ENCODE data around the gene DIAPH2.

DIAPH2 gene

DNA sequence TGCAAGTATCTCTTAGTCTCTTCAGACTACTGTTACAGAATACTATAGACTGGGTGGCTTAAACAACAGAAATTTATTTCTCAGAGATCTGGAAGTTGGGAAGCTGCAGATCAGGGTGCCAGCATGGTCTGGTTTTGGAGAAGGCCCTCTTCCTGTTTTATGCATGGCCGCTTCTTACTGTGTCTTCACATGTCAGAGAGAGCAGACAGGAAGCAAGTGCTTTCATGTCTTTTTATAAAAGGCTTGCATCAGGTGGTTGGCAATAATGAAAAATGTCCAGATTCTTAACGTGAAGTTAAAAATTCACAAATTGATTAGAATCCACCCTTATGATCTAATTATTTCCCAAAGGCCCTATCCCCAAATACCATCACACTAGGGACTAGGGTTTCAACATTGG is 484.0 kb downstream of the DIAPH2 start:
- DNase-seq (ENCODE audit: low read depth, low spot score) = no peak

DNA sequence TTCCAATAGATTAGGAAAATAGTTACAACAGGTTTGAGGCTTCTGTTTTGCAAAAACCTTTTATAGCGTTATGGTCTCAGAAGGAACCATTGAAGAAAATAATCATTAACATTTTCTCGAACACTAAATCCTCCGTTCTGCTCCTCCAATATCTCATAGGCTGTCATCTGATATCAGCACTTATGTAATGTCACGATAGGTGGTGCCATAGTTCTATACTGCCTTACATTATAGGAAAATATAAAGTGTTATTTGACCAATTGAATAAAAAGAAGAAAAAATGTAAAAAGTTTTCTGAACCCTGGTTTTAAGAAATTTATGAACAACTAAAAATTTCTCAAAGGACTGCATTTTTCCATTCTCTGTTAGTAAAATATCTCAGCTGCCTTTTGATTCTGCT is 490.5 kb downstream of the DIAPH2 start:
- DNase-seq (ENCODE audit: low read depth, low spot score) = no peak

DNA sequence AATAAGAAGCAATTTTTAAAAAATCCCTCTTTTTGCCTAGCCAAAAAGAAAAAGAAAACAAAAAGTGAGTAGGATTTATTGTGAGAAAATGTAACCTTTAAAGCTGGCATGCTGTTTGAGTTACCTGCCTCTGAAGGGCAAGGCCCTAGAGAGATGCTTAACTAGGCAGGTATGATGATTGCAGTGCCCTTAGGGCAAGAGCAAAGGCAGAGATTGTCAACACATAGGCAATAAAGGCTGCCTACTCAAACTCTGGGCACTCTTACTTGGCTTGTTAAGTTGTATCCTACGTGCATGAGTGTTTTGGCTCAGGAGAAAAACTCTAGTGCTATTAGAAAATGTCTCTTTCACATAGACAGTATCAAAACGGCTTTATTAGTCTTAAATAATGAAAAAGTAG is 505.0 kb downstream of the DIAPH2 start:
- no peak for DNase-seq (ENCODE audit: low read depth, low spot score)

DNA sequence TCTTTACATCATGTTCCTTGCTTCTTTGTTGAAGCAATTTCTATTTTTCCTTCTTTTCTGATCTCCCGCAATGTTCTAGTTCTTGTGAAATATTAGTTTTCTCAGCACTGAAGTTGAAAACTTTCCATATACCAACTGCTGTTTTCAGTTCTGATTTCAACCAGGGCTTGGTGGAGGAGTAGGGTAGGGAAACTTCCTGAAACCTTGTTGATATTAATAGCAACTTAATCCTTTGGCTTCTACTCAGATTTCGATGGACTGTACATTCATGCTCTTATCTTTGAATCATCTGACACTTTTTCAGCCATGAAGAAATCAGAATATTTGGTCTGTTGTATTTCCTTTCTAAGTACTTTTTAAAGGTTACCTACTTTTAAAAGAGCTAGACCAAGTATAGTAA is 514.9 kb downstream of the DIAPH2 start:
- DNase-seq (ENCODE audit: low read depth, low spot score) = no peak

DNA sequence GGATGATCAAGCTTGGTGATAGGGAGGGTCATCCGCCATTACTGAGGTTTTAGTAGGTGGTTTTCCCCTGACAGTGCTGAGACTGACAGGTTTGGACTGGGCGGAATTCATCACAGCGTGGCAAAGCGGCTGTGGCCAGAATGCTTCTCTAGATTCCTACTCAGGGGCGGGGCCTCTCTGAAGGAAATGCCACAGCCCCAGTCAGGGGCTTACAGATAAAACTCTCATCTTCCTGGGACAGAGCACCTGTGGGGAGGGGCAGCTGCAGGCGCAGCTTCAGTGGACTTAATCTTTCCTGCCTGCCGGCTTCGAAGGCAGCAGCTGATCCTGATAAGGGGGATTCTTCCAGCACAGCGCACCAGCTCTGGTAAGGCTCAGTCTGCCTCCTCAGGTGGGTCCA is 515.8 kb downstream of the DIAPH2 start:
- no peak for DNase-seq (ENCODE audit: low read depth, low spot score)

DNA sequence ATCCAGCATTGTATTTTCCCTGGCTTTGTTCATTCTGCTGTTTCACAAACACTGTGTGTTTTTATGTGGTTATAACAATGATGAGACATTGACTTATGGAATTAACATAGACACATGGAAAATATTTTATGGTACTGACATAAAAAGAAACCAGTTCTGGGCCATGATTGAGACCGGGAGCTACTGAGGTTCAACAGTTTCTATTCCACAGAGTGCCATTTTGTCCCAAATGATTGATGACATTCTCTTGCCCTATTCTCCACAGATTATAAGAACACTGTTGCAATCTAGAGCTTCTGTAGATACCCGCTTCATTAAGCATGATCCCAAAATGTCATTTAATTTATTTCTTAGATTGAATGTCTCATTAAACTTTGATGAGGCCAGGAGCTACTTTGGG is 525.9 kb downstream of the DIAPH2 start:
- DNase-seq (ENCODE audit: low read depth, low spot score) = no peak

DNA sequence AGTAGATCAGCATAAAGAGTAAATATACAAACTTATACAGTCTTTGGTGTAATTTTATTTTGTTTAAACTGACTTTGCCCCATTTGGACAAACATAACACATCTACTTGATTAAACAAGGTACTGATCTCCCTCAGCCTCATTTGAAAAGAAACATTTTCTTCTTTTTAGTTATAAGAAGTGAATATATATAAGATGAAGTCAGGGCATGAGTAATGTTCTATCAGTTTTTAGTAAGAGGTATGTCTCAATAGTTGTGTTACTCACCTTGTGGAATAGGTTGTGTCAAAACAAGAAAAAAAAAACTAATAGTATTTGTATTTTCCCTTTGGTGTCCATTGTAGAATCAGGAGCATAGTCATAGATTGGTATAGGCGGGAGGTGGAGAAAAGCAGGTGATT is 526.4 kb downstream of the DIAPH2 start:
- no peak for DNase-seq (ENCODE audit: low read depth, low spot score)

DNA sequence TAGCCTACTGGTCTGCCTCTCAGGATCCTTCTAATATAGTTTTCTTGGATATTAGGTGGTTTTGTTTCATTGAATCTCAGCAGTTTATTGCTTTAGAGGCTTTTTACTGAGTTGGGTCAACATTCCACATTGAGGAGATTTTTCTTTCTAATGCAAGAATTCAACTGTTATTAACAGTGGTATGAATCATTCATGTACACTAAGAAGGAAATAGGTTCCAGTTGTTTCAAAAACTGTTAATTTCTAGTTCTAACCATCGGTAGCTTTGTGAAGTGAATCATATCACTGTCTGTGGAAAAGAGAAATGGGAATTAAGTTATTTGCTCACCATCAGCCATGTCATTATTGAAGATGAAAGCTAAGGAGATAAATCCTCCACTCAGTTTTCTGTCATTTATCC is 530.5 kb downstream of the DIAPH2 start:
- DNase-seq (ENCODE audit: low read depth, low spot score) = no peak

DNA sequence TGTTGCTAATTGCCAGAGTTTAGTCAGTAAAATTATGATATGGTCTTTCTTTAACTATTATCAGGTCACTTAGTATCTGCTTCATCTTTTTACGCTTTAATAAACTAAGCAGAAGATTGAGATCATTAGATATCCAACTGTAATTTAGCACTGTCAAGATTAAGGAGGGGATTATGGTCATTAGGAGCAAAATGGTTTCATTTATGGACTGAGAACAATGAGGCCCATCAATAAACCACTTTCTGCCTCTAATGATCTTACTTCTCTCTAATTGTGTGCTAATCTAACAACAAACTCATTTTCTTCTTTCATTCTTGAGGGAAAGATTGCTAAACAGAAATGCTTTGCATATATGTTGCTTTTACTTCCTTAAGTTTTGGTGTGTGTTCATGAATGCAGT is 539.5 kb downstream of the DIAPH2 start:
- no peak for DNase-seq (ENCODE audit: low read depth, low spot score)

DNA sequence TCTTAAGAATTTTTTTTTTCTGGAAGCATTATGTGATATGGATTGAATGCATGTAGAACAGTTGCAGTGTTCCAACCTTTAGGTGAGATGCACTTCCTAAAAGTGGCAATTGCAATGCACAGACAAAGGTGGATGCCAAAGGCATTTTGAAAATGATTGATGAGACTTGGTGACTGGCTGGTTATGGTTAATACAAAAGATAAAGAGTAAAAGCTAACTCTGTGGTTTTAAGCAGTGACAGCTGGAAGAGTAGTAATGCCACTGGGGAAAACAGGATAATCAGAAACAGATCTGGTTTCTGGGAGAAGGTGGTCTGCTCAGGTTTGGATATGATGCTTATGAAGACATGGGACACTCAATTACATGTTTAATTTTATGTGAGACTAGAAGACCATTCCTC is 544.7 kb downstream of the DIAPH2 start:
- DNase-seq (ENCODE audit: low read depth, low spot score) = no peak

DNA sequence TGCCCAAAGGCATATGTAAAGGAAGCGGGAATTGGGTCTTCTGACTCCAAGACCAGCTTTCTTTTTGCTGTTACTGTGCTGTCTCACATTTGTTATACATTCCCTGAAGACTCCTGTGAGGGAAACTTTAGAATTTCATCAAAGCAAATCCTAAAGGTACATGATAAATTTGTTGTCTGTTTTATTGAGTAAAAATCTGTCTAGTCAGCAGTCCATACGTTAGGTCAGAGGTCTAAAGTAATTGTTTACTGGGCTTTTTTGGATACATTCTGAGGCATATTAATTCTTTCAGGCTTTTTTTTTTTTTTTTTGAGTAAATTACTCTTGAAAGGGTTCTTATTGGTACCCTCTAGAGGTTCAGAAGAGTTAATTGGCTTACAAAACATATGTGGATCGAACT is 546.3 kb downstream of the DIAPH2 start:
- DNase-seq (ENCODE audit: low read depth, low spot score) = no peak

DNA sequence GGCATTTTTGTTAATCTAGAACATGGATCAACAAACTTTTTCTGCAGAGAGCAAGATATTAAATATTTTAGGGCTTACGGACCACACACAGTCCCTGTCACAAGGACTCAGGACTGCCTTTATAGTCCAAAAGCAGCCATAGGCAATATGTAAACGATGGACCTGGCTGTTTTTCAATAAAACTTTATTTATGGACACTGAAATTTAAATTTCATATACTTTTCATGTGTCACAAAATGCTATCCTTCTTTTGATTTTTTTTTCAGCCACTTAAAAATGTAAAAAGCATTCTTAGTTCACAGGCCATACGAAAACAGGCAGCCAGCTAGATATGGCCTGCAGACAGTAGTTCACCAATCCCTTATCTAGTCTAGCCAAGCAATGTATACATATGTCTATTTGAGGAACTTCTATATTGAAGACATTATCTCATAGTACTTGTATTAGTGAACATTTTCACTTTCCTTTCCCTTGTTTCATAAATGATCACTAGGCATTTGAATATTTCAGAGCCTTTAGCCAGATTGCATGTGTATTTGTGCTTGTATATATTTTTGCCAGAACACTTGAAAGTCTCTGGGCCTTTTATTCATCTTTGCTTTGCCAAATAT is 549.9 kb downstream of the DIAPH2 start:
- no peak for DNase-seq (ENCODE audit: low read depth, low spot score)

DNA sequence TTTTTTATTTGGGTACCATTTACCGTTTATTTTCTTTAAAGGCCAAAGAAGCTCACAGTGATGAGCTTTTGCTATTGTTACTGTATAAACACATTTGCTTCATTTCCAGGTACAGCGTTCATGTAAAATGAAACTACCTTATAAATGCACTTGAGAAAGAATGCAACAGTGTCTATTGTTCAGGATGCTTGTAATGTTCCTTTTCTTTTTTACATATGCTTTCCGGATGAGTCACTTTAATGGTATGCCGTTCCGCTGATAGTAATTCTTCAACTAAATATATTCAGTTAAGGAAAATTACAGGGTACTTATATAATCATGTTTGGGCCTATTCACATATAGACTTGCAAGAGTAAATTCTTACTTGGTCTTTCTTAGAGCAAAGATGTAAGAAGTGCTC is 554.0 kb downstream of the DIAPH2 start:
- no peak for DNase-seq (ENCODE audit: low read depth, low spot score)

DNA sequence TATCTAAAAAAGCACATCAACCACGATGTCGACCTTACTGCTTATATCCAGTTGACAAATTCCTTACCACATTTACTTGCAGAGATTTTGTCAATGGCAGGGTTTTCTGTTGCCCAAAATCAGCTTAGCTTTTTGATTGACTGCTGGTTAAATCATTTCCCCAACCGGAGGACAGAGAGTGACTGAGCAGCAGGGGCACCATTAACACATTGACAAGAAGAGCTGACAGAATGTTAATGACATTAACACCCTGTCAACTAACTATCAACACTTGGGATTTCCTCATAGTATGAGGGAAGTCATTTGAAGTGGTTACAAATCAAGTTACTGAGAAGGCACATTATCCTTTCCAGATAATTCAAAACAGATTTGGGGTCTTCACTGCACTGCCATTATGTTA is 567.5 kb downstream of the DIAPH2 start:
- no peak for DNase-seq (ENCODE audit: low read depth, low spot score)

DNA sequence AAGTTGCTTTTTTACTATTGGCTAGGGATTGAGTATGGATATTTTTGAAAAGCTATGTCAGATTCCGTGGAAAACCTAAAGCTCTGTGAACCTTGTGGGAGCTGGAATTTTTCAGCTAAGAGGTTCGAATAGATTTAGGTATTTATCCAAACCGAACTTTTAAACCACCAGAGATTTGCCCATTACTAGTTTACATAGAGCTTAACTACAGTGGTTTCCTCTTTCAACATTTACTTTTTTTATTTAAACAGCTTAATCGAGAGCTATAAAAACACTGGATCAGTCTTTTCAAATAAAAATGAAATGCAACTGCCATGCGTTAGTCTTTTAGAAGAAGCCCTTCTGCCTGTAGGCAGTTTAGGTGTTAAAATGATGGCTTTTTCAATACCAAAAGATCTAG is 576.0 kb downstream of the DIAPH2 start:
- DNase-seq (ENCODE audit: low read depth, low spot score) = no peak

DNA sequence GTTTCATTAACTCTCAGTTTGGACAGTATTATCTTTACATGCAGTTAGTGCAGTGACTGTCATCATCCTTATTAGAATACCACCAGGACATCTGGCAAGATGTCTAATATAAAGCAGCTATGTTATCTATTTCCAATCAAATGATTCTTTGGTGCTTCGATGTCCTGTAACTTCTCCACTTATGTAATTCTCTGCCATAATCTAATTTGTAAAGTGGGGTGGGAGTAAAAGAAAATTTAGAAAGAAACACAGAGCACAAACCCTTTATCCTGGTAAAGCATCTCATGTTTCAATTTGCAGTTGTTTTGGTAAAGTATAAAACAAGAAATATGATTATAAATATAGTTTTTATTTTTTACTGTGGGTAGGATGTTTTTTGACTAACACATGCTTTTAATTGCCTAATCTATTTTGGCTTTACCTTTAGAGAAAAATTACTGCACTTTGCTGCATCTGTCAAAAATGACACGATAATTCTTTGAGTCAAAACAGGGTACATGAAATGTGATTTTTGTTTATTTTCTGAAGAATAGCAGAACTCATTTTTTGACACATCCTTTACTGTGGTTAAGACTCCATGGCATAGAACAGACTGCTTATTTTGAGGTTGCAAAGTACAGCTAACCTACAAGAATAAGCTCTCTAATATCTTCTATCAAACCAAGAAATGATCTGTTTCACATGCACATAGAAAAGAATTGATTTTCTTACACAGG is 581.9 kb downstream of the DIAPH2 start:
- no peak for DNase-seq (ENCODE audit: low read depth, low spot score)

DNA sequence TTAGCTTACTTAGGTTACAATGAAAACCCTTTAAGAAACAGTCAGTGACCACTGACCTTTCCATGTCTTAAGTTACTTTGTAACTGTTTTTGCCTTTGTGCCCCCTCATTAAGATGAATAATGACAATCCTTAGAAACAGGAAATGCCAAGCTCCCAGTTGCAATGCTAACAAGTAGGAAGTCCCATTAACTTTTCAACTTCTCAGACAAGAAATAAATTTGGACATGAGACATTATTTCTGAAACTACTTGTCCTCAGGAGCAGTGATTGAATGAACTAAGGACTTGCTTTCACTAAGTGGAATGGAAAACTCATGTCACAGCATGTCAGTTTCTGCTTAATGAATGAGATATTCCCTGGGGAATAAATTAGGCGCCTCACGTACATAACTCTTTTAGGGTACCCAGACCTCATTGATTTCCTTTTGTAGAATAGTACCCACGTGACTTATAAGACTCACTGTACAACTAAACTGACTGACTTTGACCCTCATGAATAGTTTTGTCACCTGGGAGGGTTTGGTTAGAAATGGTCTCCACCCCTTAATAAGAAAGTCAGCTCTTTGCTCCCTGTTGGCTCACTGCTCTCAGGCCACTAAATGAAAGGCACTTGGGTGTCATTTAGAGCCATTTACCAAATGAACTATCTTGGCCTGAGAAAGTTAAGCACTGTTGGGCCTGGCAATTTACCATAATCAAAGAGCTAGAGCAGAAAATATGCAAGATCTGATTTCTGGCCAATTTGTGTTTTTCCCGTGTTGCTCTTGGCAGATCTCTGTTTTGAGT is 582.9 kb downstream of the DIAPH2 start:
- DNase-seq (ENCODE audit: low read depth, low spot score) = no peak

DNA sequence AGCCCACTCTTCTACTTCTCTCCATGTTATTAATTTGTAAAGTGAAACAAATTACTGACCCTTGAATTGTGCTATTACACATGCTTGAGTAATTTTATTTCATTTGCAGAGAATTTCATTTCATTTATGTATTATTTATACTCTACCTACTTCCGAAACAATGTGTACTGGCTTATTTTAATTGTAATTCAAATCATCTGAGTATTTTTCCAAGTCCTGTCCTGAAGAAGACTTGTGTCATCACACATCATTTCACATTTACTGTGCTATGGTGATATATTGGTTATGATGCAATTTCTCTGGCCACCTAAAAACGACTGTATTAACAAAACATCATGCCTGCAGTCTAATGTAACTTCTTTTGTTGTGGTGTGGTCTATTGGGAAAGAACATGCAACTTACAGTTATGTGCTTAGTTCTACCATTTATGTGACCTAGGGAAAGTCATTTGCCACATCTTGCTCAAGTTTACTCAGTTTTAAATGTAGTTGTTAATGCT is 583.6 kb downstream of the DIAPH2 start:
- no peak for DNase-seq (ENCODE audit: low read depth, low spot score)

DNA sequence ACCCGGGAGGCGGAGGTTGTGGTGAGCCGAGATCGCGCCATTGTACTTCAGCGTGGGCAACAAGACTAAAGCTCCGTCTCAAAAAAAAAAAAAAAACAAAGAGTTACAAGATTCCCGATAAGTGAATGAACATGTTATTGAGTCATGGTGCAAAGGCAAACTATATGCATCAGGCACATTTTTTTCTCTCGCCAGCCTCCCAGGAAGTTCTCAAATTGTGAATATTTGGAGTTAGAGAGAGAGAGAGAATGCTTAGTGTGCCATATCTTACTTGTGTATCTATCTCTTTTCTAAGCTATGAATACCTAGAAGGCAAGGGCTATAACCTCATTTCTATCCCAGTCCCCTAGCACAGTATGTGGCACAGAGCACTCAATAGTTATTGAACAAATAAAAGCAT is 599.9 kb downstream of the DIAPH2 start:
- DNase-seq (ENCODE audit: low read depth, low spot score) = no peak

DNA sequence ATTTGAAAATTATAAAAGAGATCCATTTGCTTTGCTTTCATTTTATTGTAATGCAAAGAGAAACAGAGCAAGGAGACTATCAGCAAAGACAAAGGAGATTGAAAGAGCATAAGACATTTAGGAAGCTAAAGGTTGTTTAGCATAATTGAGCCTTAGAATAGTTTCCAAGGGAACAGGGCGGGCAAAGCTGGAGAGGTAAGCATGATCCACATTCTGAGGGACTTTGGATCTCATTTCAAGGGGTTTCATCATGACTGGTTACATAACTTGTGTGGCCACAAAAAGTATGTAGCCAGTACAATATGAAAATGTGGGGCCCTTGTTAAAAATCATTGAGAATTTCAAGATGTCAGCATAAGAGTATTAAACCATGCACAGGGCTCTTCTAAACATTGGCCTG is 605.6 kb downstream of the DIAPH2 start:
- DNase-seq (ENCODE audit: low read depth, low spot score) = no peak

DNA sequence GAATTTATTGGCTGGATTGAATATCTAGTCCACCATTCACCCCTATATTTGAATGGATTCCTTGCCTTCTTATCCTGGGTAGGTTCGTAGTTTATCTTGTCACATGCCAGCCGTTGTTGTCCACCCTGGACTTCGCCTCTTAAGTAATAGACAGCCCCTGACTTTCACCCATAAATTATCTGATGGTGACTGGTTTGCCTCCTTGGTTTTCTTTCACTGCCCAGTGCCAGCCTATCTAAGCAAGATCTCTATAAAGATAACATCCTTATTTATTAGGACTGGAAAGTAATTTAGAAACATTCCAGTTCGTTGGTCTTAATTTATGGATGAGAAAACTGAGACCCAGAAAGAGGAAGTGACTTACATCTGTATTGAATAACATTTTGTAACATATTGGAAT is 609.4 kb downstream of the DIAPH2 start:
- no peak for DNase-seq (ENCODE audit: low read depth, low spot score)

DNA sequence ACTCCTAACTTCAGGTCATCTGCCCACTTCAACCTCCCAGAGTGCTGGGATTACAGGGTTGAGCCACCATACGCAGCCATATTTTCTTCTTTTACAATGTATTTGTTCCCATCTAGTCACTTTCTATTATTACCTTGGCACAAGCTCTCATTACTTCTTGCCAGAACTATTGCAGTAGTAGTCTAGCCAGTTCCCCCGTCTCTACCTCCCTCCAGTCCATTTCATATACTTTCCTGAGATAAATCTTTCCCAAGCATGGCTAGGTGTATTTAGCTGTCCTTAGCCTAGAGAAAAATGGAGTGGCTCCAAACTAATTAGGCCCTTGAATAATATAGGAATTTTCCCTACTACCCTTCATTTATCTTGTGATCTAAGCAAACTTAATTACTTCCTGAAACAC is 611.3 kb downstream of the DIAPH2 start:
- DNase-seq (ENCODE audit: low read depth, low spot score) = no peak
